Measurements from ENCODE around the gene CERS6.

Gene CERS6

DNA sequence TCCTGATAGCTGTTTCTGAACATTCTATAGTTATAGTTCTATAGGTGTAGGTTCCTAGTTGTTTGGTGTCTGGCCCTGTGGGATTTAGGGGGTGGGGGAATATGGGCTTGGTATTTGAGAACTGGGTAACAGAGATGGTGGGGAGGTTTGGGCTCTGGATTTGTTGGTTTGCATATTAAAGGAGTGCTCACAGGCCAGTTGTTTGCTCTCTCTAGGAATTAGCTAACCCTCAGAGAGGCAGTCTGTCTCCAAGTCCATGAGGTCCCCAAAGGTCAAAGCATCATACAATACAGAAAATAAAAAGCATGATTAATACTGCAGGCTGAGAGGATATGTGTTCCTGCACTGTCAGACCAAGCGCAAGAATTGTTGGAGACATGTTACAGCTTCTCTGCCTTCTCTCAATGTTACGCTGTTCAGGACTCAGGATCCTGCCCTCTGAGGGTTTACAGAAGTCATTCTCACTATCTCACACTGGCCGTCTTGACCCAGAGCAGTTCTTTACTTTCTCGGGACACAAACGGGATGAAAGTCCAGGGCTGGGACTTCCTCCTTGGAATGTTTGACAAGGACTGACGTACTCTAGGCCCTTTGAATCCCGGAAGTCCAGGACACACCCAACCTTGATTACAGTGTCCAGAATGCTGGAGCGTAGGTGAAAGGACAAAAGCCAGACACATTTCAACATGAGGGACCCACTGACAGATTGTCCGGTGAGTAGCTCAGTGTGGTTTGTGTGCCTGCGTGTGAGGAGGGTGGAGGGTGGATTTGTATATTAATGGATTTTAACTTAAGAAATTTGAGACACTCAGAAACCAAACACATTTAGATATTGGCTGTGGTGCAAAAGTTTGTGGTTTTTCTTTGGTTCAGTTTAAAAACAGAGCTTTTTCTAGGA, 346.1 kb downstream of the CERS6 start, which contains the start of gene NOSTRIN:
Gene NOSTRIN, plus strand, starts transcription at position 677 of the 898 bp plus-strand sequence. Its CDS starts 10 bp downstream, at position 687.
- peak; percentile 53 for DNase-seq (ENCODE audit: low spot score)

- no peak for DNase-seq (ENCODE audit: low spot score)
Observed at GRCh38 chr2:168802859-168803725, 347.0 kb downstream of the CERS6 start.

DNA sequence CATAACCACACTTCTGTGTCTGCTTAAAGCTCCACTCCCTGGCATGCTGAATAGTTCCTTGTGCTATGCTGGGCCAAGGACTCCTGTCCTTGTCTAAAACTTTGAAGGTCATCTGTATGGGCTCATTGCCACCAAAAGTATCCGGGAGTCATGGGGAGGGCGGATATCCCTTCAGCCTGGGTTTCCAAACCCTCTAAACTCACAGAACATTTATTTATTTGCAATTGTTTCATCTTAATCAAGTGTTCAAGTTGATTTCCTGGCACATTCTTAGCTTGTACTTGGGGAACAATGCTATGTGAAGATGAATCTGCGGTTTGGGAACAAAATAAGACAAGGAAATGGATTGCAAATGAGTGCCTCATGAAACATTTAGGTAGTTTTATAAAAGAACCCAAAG, 348.1 kb downstream of the CERS6 start:
- DNase-seq (ENCODE audit: low spot score): no peak

GRCh38 chr2:168805615-168806014, 349.5 kb downstream of the CERS6 start:
- DNase-seq (ENCODE audit: low spot score): no peak

DNA sequence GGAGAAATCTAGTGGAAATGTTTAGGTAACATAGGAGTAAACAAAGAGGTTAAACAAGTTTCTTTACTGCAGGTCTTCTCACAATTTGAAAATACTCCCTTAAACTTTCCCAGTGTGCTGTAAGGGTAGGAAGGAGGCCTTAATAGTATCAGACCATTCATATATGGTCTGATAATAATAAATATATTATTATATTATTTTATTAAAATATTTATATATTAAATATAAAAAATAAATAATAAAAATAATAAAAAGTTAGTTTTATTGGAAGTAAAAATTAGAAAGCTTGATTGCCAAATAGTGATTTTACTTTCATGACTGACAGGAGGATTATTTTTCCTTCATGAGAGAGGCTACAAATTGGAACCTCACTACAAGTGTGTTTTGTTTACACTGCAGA, 353.5 kb downstream of the CERS6 start:
- DNase-seq (ENCODE audit: low spot score): no peak

DNA sequence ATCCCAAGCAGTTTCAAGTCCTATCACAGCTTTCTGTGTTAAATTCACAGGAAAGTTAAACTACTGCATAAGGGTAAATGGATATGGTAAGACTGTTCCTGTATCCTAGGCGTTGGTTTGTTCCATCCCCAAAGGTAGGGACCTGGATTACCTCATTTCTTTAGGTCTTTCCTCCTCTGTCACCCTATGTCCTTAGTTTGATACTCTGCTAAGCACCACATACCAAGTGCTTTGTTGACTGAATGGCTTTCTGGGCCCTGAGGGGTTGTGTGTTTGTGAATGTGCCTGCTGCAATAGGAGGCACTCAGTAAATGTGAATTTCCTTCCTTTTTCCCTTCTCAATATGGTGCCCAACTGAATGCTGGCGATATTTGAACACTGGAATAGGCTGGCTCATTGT, 354.2 kb downstream of the CERS6 start:
- DNase-seq (ENCODE audit: low spot score): no peak

- DNase-seq (ENCODE audit: low spot score): no peak
Observed at GRCh38 chr2:168811696-168812095, 355.6 kb downstream of the CERS6 start.

- DNase-seq (ENCODE audit: low spot score): peak; percentile 46
Observed at GRCh38 chr2:168814046-168814445, 358.0 kb downstream of the CERS6 start.

DNA sequence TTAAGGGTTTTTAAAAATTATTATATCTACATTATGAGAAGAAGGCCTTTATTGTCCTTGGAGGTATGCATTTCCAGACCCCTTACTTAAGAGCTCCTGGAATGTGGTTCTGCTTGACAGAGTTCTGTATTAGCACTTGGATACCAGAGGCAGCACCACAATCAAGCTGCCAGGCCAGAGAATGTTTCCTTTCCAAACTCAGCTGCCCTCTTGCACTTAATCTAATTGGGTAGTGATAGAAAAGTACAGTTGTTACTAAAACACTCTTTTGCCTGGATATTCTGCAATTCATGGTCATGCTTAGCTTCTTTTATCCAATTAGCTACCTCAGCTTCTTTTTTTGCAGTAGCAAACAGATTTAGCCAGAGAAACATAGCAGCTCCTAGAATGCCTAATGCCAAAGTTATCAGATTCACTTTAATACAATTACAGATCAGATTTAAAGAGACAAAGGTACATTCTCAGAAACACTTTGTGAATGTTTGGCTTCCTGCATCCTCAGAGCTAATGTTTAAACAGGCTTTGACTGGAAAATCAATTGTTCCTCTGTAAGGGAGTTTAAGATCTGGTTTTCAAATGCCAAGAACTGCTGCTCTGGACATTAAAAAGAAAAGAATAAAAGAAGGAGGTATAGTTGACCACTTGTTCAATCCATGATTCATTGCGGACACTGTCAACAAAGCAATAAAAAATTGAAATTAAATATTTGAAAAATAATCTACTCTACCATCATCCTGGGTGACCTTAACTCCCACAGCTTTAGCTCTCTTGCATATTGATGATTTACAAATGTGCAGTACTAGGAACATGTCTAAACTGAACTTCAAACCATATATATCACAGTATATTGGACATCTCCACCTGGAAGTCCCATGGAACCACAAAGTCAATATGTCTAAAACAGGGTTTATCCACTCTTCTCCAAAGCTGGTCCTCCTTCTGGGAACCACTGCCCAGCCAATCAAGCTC, 359.2 kb downstream of the CERS6 start:
- DNase-seq (ENCODE audit: low spot score): peak; percentile 56

- peak; percentile 81 for DNase-seq (ENCODE audit: low spot score)
Observed at GRCh38 chr2:168816369-168816768, 360.3 kb downstream of the CERS6 start.

DNA sequence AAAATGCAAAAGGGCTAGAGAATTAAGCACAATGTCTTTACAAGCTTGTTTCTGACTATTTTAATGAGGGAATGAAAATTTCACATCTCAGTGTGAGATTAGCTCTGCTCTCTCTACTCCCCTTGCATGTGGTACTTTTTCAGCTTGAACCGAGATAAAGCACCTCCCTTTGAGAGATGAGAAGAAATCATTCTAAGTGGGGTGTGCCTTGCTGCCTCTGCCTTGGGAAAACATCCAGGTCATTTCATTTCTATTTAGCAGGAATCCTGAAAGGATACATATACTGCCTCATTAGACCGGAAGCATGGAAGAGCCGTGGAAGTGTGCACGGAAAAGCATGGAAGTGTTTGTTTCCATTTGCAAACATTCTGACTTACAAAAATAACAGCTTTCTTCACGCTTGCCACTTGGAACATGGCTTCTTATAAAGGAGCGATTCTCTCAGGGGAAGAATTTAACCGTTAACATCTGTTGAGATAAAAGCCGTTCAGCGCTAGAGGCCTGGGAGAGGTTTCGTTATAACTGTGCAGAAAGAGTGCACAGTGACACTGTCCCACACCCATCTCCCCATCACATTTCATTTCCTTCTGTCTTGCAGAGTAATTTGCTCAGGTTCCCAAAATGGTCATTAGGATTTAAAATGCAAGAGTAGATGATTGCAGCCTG, 363.1 kb downstream of the CERS6 start:
- no peak for DNase-seq (ENCODE audit: low spot score)

DNA sequence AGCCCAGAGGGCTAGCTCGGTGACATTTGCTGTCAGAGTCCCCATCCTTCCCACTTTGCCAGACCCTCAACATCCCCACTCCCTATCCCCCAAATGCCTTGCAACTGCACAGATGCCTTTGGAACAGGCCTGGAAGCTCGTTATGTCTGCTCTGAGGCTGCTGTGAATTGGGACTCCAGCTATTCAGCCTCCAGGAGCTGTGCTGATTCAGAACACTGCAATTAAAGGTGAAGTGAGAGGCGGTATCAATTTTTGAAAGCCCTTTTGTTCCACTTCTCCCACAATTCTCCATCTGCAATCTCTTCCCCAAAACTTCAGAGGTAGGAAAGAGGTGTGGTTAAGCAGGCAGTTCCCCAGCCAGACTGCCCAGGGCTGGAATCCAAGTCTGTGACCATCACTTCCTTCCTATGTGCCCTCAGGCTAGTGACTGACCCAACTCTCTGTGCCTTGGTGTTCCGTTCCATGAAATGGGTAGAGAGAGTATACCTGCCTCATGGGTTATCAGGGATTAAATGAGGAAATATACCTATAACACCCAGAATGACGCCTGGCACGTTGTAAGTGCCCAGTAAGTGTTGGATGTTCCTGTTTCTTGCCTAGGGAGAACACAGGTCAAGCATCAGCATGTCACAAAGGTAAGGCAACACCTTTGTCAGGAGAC, 363.9 kb downstream of the CERS6 start:
- DNase-seq (ENCODE audit: low spot score): no peak

DNA sequence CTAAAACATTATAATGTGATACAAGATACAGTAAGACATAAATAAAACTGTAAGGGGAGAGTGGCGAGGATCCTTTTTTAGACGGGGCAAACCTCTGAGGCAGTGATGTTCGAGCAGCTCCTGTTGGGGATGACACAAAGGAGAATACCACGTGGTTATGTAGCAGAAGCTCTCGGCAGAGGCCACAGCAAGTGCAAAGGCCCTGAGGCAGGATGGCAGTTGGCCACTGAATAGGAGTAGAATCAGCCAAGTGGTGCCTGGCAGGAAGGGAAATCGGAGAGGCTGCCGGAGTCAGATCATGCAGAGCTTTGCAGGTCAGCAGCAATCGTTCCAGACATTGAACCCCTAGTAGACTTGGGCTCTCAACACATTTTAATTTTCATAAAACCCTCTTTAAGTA, 365.5 kb downstream of the CERS6 start:
- DNase-seq (ENCODE audit: low spot score): no peak

DNA sequence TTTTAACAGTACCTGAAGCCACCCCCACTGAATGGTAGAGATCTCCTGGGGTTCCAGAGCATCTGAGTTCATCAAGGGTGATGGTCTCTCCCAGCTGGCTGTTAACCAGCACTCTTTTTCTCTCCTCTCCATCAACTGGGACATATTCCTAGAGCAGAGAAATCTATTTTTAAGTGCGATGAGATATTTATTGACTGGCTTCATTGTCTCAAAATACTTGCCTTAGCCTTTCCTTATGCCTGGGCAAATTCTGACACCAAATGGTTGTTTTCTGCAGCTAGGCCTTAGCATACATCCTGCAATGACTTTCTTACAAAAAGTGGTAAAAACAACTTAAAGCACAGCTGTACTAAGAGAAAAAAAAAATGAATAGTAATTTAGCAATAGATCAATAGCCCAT, 365.9 kb downstream of the CERS6 start:
- DNase-seq (ENCODE audit: low spot score): no peak
